ENCODE results near the gene FOXP3.

- TF ChIP-seq POLR2A (IDR thresholded peaks at IDR 0.05; ENCODE audit: low read length): no peak
- TF ChIP-seq GATA1 (IDR thresholded peaks at IDR 0.05; ENCODE audit: low read depth, low read length): no peak
These were observed 18.1 kb upstream of the FOXP3 start for GRCh38 chrX:49282647-49283011.
